GM23338 (cell line): ENCODE data around the gene TNFRSF6B.

ENCODE experiments used
- CREB1 ChIP-seq: fragments of 250-450 bp; sonication (Bioruptor Pico); IDR thresholded peaks from 2 replicates; pipeline ENCODE4 v1.5.0; 2020; ENCODE audit warnings: low read depth, mild to moderate bottlenecking, moderate library complexity
- CTCF ChIP-seq, 2 experiments: fragments of 200-600 bp in 1 of 2; sonication (generic) in 1 of 2; conservative IDR thresholded peaks; 2 replicates each; pipeline versions ENCODE4 v1.5.1 to v1.6.1; 2016 to 2017; ENCODE audit warnings: antibody characterized with exemption in 2 of 2, low read depth in 2 of 2, mild to moderate bottlenecking in 2 of 2, moderate library complexity in 1 of 2

- TF ChIP-seq CTCF (conservative IDR thresholded peaks at IDR 0.05; ENCODE audit: low read depth in 2 of 2) = no peak
- no peak for TF ChIP-seq CREB1 (CRISPR knock-in tag)
These were observed 4.5 kb downstream of the TNFRSF6B start for GRCh38 chr20:63701051-63701328.
